ENCODE measurements around the gene TJP2.

Gene TJP2

GRCh38 chr9:69232135-69232534, 58.1 kb downstream of the TJP2 start:
- Histone ChIP-seq H4K91ac (ENCODE audit: low read length) (no peak overlapping the region), H3K79me1 (replicated peaks; ENCODE audit: low read length, poor library complexity, severe bottlenecking) (peaks cover 4% of the 10 kb centered on the region), H3K4ac (ENCODE audit: low read depth in 1 of 2, low read length in 2 of 2) (no peak overlapping the region), H2BK12ac (ENCODE audit: low read length in 2 of 2) (no peak overlapping the region), H3K23ac (ENCODE audit: low read length in 2 of 2) (no peak overlapping the region), H2AK5ac (ENCODE audit: low read length, severe bottlenecking) (no peak overlapping the region), H2AFZ (ENCODE audit: low read depth, low read length) (no peak overlapping the region), H3K27me3 (ENCODE audit: control insufficient read depth in 1 of 2, insufficient read depth in 1 of 2, low read length in 2 of 2) (no peaks in the 10 kb centered on the region), H3K27ac (ENCODE audit: low read length, poor library complexity, severe bottlenecking) (no peak overlapping the region), H3K4me1 (ENCODE audit: control insufficient read depth, insufficient read depth, low read depth, low read length) (no peaks in the 10 kb centered on the region), H3K4me2 (ENCODE audit: low read length, poor library complexity, severe bottlenecking) (no peak overlapping the region), H3K9ac (ENCODE audit: low read length) (no peak overlapping the region), H3K9me3 (ENCODE audit: control insufficient read depth, low read length) (no peaks in the 10 kb centered on the region), H2BK120ac (ENCODE audit: low read depth, low read length) (no peak overlapping the region), H2BK15ac (ENCODE audit: low read depth, poor library complexity, severe bottlenecking) (no peak overlapping the region), H2BK5ac (ENCODE audit: low read depth, low read length, poor library complexity, severe bottlenecking) (no peak overlapping the region), H3K36me3 (ENCODE audit: control insufficient read depth in 1 of 2, insufficient read depth in 2 of 2, low read depth in 1 of 2, low read length in 2 of 2) (peaks cover 29 to 61% of the 10 kb centered on the region in 2 experiments), H3K14ac (ENCODE audit: low read length in 2 of 2) (no peak overlapping the region), H4K8ac (ENCODE audit: low read length) (no peak overlapping the region), H3K4me3 (ENCODE audit: insufficient read depth in 1 of 2, low read depth in 1 of 2, low read length in 2 of 2) (no peak overlapping the region), H3K18ac (ENCODE audit: low read depth in 1 of 2, low read length in 2 of 2) (no peak overlapping the region)
- no peak for DNase-seq
- WGBS = 98% methylated on average over 4 of the region's 6 CpGs

- H3K9ac ChIP-seq (ENCODE audit: low read length) = no peak overlapping the region
- DNase-seq = no peak
Observed at GRCh38 chr9:69234683-69235082, 60.6 kb downstream of the TJP2 start.

GRCh38 chr9:69236188-69236587, 62.1 kb downstream of the TJP2 start:
- Histone ChIP-seq H3K36me3 (ENCODE audit: control insufficient read depth in 1 of 2, insufficient read depth in 2 of 2, low read depth in 1 of 2, low read length in 2 of 2) (peaks cover 20 to 56% of the 10 kb centered on the region in 2 experiments), H3K9ac (ENCODE audit: low read length) (no peak overlapping the region), H2BK12ac (ENCODE audit: low read length in 2 of 2) (no peak overlapping the region), H4K8ac (ENCODE audit: low read length) (no peak overlapping the region), H2BK15ac (ENCODE audit: low read depth, poor library complexity, severe bottlenecking) (no peak overlapping the region), H3K14ac (ENCODE audit: low read length in 2 of 2) (no peak overlapping the region), H2BK5ac (ENCODE audit: low read depth, low read length, poor library complexity, severe bottlenecking) (no peak overlapping the region), H3K27ac (ENCODE audit: low read length, poor library complexity, severe bottlenecking) (no peak overlapping the region), H4K91ac (ENCODE audit: low read length) (no peak overlapping the region), H2AFZ (ENCODE audit: low read depth, low read length) (no peak overlapping the region), H3K4me1 (ENCODE audit: control insufficient read depth, insufficient read depth, low read depth, low read length) (no peaks in the 10 kb centered on the region), H3K9me3 (ENCODE audit: control insufficient read depth, low read length) (no peaks in the 10 kb centered on the region), H3K4ac (ENCODE audit: low read depth in 1 of 2, low read length in 2 of 2) (no peak overlapping the region), H3K27me3 (ENCODE audit: control insufficient read depth in 1 of 2, insufficient read depth in 1 of 2, low read length in 2 of 2) (no peaks in the 10 kb centered on the region), H3K4me2 (ENCODE audit: low read length, poor library complexity, severe bottlenecking) (no peak overlapping the region), H3K4me3 (ENCODE audit: insufficient read depth in 1 of 2, low read depth in 1 of 2, low read length in 2 of 2) (no peak overlapping the region), H3K79me1 (replicated peaks; ENCODE audit: low read length, poor library complexity, severe bottlenecking) (peaks cover 6% of the 10 kb centered on the region), H3K23ac (ENCODE audit: low read length in 2 of 2) (no peak overlapping the region), H2AK5ac (ENCODE audit: low read length, severe bottlenecking) (no peak overlapping the region), H2BK120ac (ENCODE audit: low read depth, low read length) (no peak overlapping the region), H3K18ac (ENCODE audit: low read depth in 1 of 2, low read length in 2 of 2) (no peak overlapping the region)
- 67% methylated on average over 3 of the region's 7 CpGs for WGBS
- no peak for DNase-seq

More at GRCh38 chr9:69234683-69235082, 60.6 kb downstream of the TJP2 start:
- Histone ChIP-seq H2AFZ (ENCODE audit: low read depth, low read length) (no peak overlapping the region), H2AK5ac (ENCODE audit: low read length, severe bottlenecking) (no peak overlapping the region), H3K23ac (ENCODE audit: low read length in 2 of 2) (no peak overlapping the region), H3K4ac (ENCODE audit: low read depth in 1 of 2, low read length in 2 of 2) (no peak overlapping the region), H3K4me2 (ENCODE audit: low read length, poor library complexity, severe bottlenecking) (no peak overlapping the region), H2BK120ac (ENCODE audit: low read depth, low read length) (no peak overlapping the region), H3K18ac (ENCODE audit: low read depth in 1 of 2, low read length in 2 of 2) (no peak overlapping the region), H3K27me3 (ENCODE audit: control insufficient read depth in 1 of 2, insufficient read depth in 1 of 2, low read length in 2 of 2) (no peaks in the 10 kb centered on the region), H3K36me3 (ENCODE audit: control insufficient read depth in 1 of 2, insufficient read depth in 2 of 2, low read depth in 1 of 2, low read length in 2 of 2) (peaks cover 24 to 57% of the 10 kb centered on the region in 2 experiments), H3K14ac (ENCODE audit: low read length in 2 of 2) (no peak overlapping the region), H3K79me1 (replicated peaks; ENCODE audit: low read length, poor library complexity, severe bottlenecking) (peaks cover 4% of the 10 kb centered on the region), H3K27ac (ENCODE audit: low read length, poor library complexity, severe bottlenecking) (no peak overlapping the region), H2BK15ac (ENCODE audit: low read depth, poor library complexity, severe bottlenecking) (no peak overlapping the region), H3K4me3 (ENCODE audit: insufficient read depth in 1 of 2, low read depth in 1 of 2, low read length in 2 of 2) (no peak overlapping the region), H4K91ac (ENCODE audit: low read length) (no peak overlapping the region), H3K4me1 (ENCODE audit: control insufficient read depth, insufficient read depth, low read depth, low read length) (no peaks in the 10 kb centered on the region), H2BK12ac (ENCODE audit: low read length in 2 of 2) (no peak overlapping the region), H3K9me3 (ENCODE audit: control insufficient read depth, low read length) (no peaks in the 10 kb centered on the region), H2BK5ac (ENCODE audit: low read depth, low read length, poor library complexity, severe bottlenecking) (no peak overlapping the region), H4K8ac (ENCODE audit: low read length) (peak overlapping the region; percentile 69)
- WGBS = 86% methylated on average over 3 of the region's 3 CpGs

GRCh38 chr9:69237702-69238295, 63.7 kb downstream of the TJP2 start:
- no peak overlapping the region for H3K23ac ChIP-seq (ENCODE audit: low read length in 2 of 2)
- no peaks in the 10 kb centered on the region for H3K4me1 ChIP-seq (ENCODE audit: control insufficient read depth, insufficient read depth, low read depth, low read length)
- no peaks in the 10 kb centered on the region for H3K9me3 ChIP-seq (ENCODE audit: control insufficient read depth, low read length)
- H3K4me2 ChIP-seq (ENCODE audit: low read length, poor library complexity, severe bottlenecking) = no peak overlapping the region
- no peak overlapping the region for H2BK120ac ChIP-seq (ENCODE audit: low read depth, low read length)
- no peak overlapping the region for H3K27ac ChIP-seq (ENCODE audit: low read length, poor library complexity, severe bottlenecking)
- H3K36me3 ChIP-seq (ENCODE audit: control insufficient read depth in 1 of 2, insufficient read depth in 2 of 2, low read depth in 1 of 2, low read length in 2 of 2) = peaks cover 17 to 59% of the 10 kb centered on the region in 2 experiments
- H4K8ac ChIP-seq (ENCODE audit: low read length) = no peak overlapping the region
- H3K18ac ChIP-seq (ENCODE audit: low read depth in 1 of 2, low read length in 2 of 2) = no peak overlapping the region
- no peak overlapping the region for H3K9ac ChIP-seq (ENCODE audit: low read length)
- no peak overlapping the region for H2AFZ ChIP-seq (ENCODE audit: low read depth, low read length)
- H3K4ac ChIP-seq (ENCODE audit: low read depth in 1 of 2, low read length in 2 of 2) = no peak overlapping the region
- DNase-seq = no peak
- no peak overlapping the region for H2BK15ac ChIP-seq (ENCODE audit: low read depth, poor library complexity, severe bottlenecking)
- H4K91ac ChIP-seq (ENCODE audit: low read length) = no peak overlapping the region
- H3K27me3 ChIP-seq (ENCODE audit: control insufficient read depth in 1 of 2, insufficient read depth in 1 of 2, low read length in 2 of 2) = no peaks in the 10 kb centered on the region
- no peak overlapping the region for H3K4me3 ChIP-seq (ENCODE audit: insufficient read depth in 1 of 2, low read depth in 1 of 2, low read length in 2 of 2)
- WGBS = 98% methylated on average over 3 of the region's 4 CpGs
- H2BK12ac ChIP-seq (ENCODE audit: low read length in 2 of 2) = no peak overlapping the region
- no peak overlapping the region for H2AK5ac ChIP-seq (ENCODE audit: low read length, severe bottlenecking)
- H3K79me1 ChIP-seq (replicated peaks; ENCODE audit: low read length, poor library complexity, severe bottlenecking) = peaks cover 6% of the 10 kb centered on the region
- no peak overlapping the region for H2BK5ac ChIP-seq (ENCODE audit: low read depth, low read length, poor library complexity, severe bottlenecking)
- no peak overlapping the region for H3K14ac ChIP-seq (ENCODE audit: low read length in 2 of 2)
